Activated T-helper 2 cell treated with anti-CD3 and anti-CD28 coated beads, Interferon-gamma antibody, Interleukin-2, Interleukin-4, amounts not matched to agents 10 μg/mL and 5 μg/mL and 100 μg/mL, durations not matched to agents 14 hours and 24 hours and 36 hours (primary cell): ENCODE measurements around the gene PRM2. TPM values are rescaled to one million over a fixed set of nuclear protein-coding genes. Genes with fewer than 3 reads are reported as not detected.

ENCODE experiments used
- DNase-seq: peaks from one replicate; pipeline ENCODE4 v3.0.0; 2021; ENCODE audit warnings: low spot score
- H3K27ac Mint-ChIP-seq: one replicate; pipeline ENCODE4 v1.8.0; 2021; ENCODE audit warnings: mixed read lengths
- H3K27me3 Mint-ChIP-seq: one replicate; pipeline ENCODE4 v1.8.0; 2021; ENCODE audit warnings: low read depth, mixed read lengths
- H3K36me3 Mint-ChIP-seq: one replicate; pipeline ENCODE4 v1.8.0; 2021; ENCODE audit warnings: low read depth, mixed read lengths
- H3K4me1 Mint-ChIP-seq: one replicate; pipeline ENCODE4 v1.8.0; 2021; ENCODE audit warnings: low read depth, mixed read lengths
- H3K4me3 Mint-ChIP-seq: one replicate; pipeline ENCODE4 v1.8.0; 2021; ENCODE audit warnings: low read depth, mild to moderate bottlenecking, moderate library complexity, mixed read lengths
- H3K9me3 Mint-ChIP-seq: one replicate; pipeline ENCODE4 v1.8.0; 2021; ENCODE audit warnings: mixed read lengths
- intact Hi-C: fragments of 100-400 bp; cut with micrococcal nuclease; formaldehyde crosslinking; loops from one replicate; pipeline ENCODE4 v1.15.1; 2023
- total RNA-seq: library from RNA; stranded (reverse); gene quantifications from 2 replicates; pipeline ENCODE4 v1.2.3, GENCODE V29; 2022

The PRM2 gene
- total RNA-seq, 1 donor from 2014 or later = not detected

GRCh38 chr16:11259655-11260595 lies 16.4 kb downstream of the PRM2 start:
- H3K4me1 Mint-ChIP-seq = peaks cover 48% of the 10 kb centered on the region
- intact Hi-C loops = loop anchor here (5.0 to 10.0 kb wide), 3 partner anchors 37 to 535 kb away; partner anchors contain the start of genes CIITA and ZC3H7A
- no peak overlapping the region for H3K27ac Mint-ChIP-seq
- no peak for DNase-seq
- H3K4me3 Mint-ChIP-seq = no peak overlapping the region
- no peaks in the 10 kb centered on the region for H3K9me3 Mint-ChIP-seq
- no peaks in the 10 kb centered on the region for H3K27me3 Mint-ChIP-seq
- peaks cover 6% of the 10 kb centered on the region for H3K36me3 Mint-ChIP-seq

GRCh38 chr16:11258553-11259492 lies 17.5 kb downstream of the PRM2 start:
- H3K27me3 Mint-ChIP-seq = no peaks in the 10 kb centered on the region
- no peaks in the 10 kb centered on the region for H3K9me3 Mint-ChIP-seq
- peaks cover 37% of the 10 kb centered on the region for H3K4me1 Mint-ChIP-seq
- intact Hi-C loops = loop anchor here (10.0 kb wide), 2 partner anchors 384 to 536 kb away; partner anchors contain the start of genes CIITA and ZC3H7A
- peak; percentile 59 for DNase-seq
- H3K4me3 Mint-ChIP-seq = peak overlapping the region; percentile 49
- peaks cover 17% of the 10 kb centered on the region for H3K36me3 Mint-ChIP-seq
- H3K27ac Mint-ChIP-seq = peak overlapping the region; percentile 68

GRCh38 chr16:11257131-11257938 lies 18.9 kb downstream of the PRM2 start:
- Mint-ChIP-seq H3K36me3 (peaks cover 32% of the 10 kb centered on the region), H3K27ac (peak overlapping the region; percentile 97), H3K4me3 (peak overlapping the region; percentile 96), H3K9me3 (no peaks in the 10 kb centered on the region), H3K27me3 (no peaks in the 10 kb centered on the region), H3K4me1 (peaks cover 29% of the 10 kb centered on the region)
- peak; percentile 57 for DNase-seq
- intact Hi-C loops = loop anchor here (1.0 to 10.0 kb wide), 4 partner anchors 53 to 537 kb away; partner anchors contain the start of genes CIITA and ZC3H7A

GRCh38 chr16:11256661-11257130 lies 19.6 kb downstream of the PRM2 start:
- peaks cover 38% of the 10 kb centered on the region for H3K36me3 Mint-ChIP-seq
- DNase-seq = no peak
- peak overlapping the region; percentile 97 for H3K27ac Mint-ChIP-seq
- peak overlapping the region; percentile 96 for H3K4me3 Mint-ChIP-seq
- peaks cover 35% of the 10 kb centered on the region for H3K4me1 Mint-ChIP-seq
- H3K27me3 Mint-ChIP-seq = no peaks in the 10 kb centered on the region
- no peaks in the 10 kb centered on the region for H3K9me3 Mint-ChIP-seq
- intact Hi-C loops = loop anchor here (1.0 to 10.0 kb wide), 5 partner anchors 54 to 538 kb away; partner anchors contain the start of genes CIITA and ZC3H7A

GRCh38 chr16:11255737-11256660 lies 20.3 kb downstream of the PRM2 start, which contains the start of gene SOCS1:
Gene SOCS1, minus strand, starts transcription at chr16:11256204. Its CDS starts 726 bp downstream, at chr16:11255478.
- H3K9me3 Mint-ChIP-seq = no peaks in the 10 kb centered on the region
- H3K4me3 Mint-ChIP-seq = peak within 1 kb of the TSS; percentile 99
- H3K4me1 Mint-ChIP-seq = peaks cover 38% of the 10 kb centered on the region
- intact Hi-C loops = loop anchor here (1.0 to 10.0 kb wide), 4 partner anchors 55 to 539 kb away; partner anchors contain the start of genes CIITA and ZC3H7A
- peak within 1 kb of the TSS; percentile 97 for H3K27ac Mint-ChIP-seq
- H3K36me3 Mint-ChIP-seq = peaks cover 44% of the 10 kb centered on the region
- DNase-seq = peak; percentile 90
- no peaks in the 10 kb centered on the region for H3K27me3 Mint-ChIP-seq

- peak; percentile 61 for DNase-seq
- no peaks in the 10 kb centered on the region for H3K9me3 Mint-ChIP-seq
- H3K4me1 Mint-ChIP-seq = peaks cover 45% of the 10 kb centered on the region
- peaks cover 52% of the 10 kb centered on the region for H3K36me3 Mint-ChIP-seq
- peak overlapping the region; percentile 99 for H3K4me3 Mint-ChIP-seq
- H3K27ac Mint-ChIP-seq = peak overlapping the region; percentile 78
- intact Hi-C loops = loop anchor here (10.0 kb wide), 2 partner anchors 380 to 540 kb away; partner anchors contain the start of genes CIITA and ZC3H7A
- no peaks in the 10 kb centered on the region for H3K27me3 Mint-ChIP-seq
Measured at GRCh38 chr16:11254913-11255736, 21.2 kb downstream of the PRM2 start.

- Mint-ChIP-seq H3K4me3 (peak overlapping the region; percentile 99), H3K36me3 (peaks cover 58% of the 10 kb centered on the region), H3K9me3 (no peaks in the 10 kb centered on the region), H3K27ac (peak overlapping the region; percentile 91), H3K4me1 (peaks cover 40% of the 10 kb centered on the region), H3K27me3 (no peaks in the 10 kb centered on the region)
- intact Hi-C loops = loop anchor here (1.0 to 10.0 kb wide), 6 partner anchors 77 to 541 kb away; partner anchors contain the start of genes CIITA and ZC3H7A
- DNase-seq = no peak
Measured at GRCh38 chr16:11253995-11254912, 22.0 kb downstream of the PRM2 start.

- Mint-ChIP-seq H3K27ac (peak overlapping the region; percentile 91), H3K4me1 (peaks cover 40% of the 10 kb centered on the region), H3K9me3 (no peaks in the 10 kb centered on the region), H3K27me3 (no peaks in the 10 kb centered on the region), H3K36me3 (peaks cover 67% of the 10 kb centered on the region), H3K4me3 (peak overlapping the region; percentile 99)
- intact Hi-C loops = loop anchor here (1.0 to 10.0 kb wide), 6 partner anchors 77 to 541 kb away; partner anchors contain the start of genes CIITA and ZC3H7A
- DNase-seq = peak; percentile 40
Measured at GRCh38 chr16:11253009-11253994, 23.0 kb downstream of the PRM2 start.
